Nephron progenitor cell (in vitro differentiated cells): ENCODE results near the gene NRARP.

Experiments
- DNase-seq: peaks from one replicate; pipeline ENCODE4 v3.0.0; 2021
- H3K27ac Mint-ChIP-seq: 2 replicates; pipeline ENCODE4 v1.8.0; 2021; ENCODE audit warnings: mild to moderate bottlenecking, moderate library complexity, mixed read lengths
- H3K27me3 Mint-ChIP-seq: 2 replicates; pipeline ENCODE4 v1.8.0; 2021; ENCODE audit warnings: mild to moderate bottlenecking, low read depth, mixed read lengths; ENCODE audit not compliant: poor library complexity
- H3K36me3 Mint-ChIP-seq: 2 replicates; pipeline ENCODE4 v1.8.0; 2021; ENCODE audit warnings: low read depth, mixed read lengths
- H3K4me1 Mint-ChIP-seq: 2 replicates; pipeline ENCODE4 v1.8.0; 2021; ENCODE audit warnings: mixed read lengths
- H3K4me3 Mint-ChIP-seq: 2 replicates; pipeline ENCODE4 v1.8.0; 2021; ENCODE audit warnings: mild to moderate bottlenecking, moderate library complexity, mixed read lengths
- H3K9me3 Mint-ChIP-seq: 2 replicates; pipeline ENCODE4 v1.8.0; 2021; ENCODE audit warnings: mild to moderate bottlenecking, moderate library complexity, mixed read lengths
- TF ChIP-seq, protein P1 (sequence below): fragments of 200-600 bp; sonication (generic); IDR thresholded peaks from 2 replicates; pipeline ENCODE4 v1.5.0; 2021; ENCODE audit warnings: antibody characterized with exemption

Gene NRARP

GRCh38 chr9:137319011-137319738, 17.1 kb upstream of the NRARP start:
- peak; percentile 63 for DNase-seq
- TF ChIP-seq, protein P1, sequence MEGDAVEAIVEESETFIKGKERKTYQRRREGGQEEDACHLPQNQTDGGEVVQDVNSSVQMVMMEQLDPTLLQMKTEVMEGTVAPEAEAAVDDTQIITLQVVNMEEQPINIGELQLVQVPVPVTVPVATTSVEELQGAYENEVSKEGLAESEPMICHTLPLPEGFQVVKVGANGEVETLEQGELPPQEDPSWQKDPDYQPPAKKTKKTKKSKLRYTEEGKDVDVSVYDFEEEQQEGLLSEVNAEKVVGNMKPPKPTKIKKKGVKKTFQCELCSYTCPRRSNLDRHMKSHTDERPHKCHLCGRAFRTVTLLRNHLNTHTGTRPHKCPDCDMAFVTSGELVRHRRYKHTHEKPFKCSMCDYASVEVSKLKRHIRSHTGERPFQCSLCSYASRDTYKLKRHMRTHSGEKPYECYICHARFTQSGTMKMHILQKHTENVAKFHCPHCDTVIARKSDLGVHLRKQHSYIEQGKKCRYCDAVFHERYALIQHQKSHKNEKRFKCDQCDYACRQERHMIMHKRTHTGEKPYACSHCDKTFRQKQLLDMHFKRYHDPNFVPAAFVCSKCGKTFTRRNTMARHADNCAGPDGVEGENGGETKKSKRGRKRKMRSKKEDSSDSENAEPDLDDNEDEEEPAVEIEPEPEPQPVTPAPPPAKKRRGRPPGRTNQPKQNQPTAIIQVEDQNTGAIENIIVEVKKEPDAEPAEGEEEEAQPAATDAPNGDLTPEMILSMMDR, result peak; percentile 41
- no peaks in the 10 kb centered on the region for H3K27me3 Mint-ChIP-seq
- no peak overlapping the region for H3K4me3 Mint-ChIP-seq
- H3K9me3 Mint-ChIP-seq, result peaks cover 7% of the 10 kb centered on the region
- H3K4me1 Mint-ChIP-seq, result peaks cover 10% of the 10 kb centered on the region
- H3K27ac Mint-ChIP-seq, result no peak overlapping the region
- no peaks in the 10 kb centered on the region for H3K36me3 Mint-ChIP-seq

DNA sequence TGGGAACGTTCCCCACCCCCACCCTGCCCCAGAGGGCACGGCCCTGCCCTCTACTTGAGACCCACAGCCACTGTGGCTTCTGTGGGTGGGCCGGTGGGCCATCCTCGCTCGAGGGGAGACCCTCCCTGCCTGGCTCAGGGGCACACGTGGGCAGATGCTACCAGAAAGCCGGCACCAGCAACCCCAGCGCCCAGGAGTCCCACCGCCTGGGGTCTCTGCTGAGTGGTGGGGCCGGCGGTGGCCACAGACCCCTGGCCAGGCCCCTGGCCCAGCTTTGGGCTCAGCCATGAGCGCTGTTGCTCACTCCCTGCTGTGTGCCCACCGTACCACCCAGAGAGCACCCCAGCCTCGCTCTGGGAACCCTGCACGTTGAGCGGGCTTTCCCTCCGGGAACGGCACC, 16.5 kb upstream of the NRARP start:
- Mint-ChIP-seq H3K27me3 (no peaks in the 10 kb centered on the region), H3K9me3 (peaks cover 6% of the 10 kb centered on the region), H3K4me1 (peaks cover 16% of the 10 kb centered on the region), H3K36me3 (no peaks in the 10 kb centered on the region), H3K4me3 (no peak overlapping the region), H3K27ac (no peak overlapping the region)
- TF ChIP-seq, protein P1, result no peak
- no peak for DNase-seq

DNA sequence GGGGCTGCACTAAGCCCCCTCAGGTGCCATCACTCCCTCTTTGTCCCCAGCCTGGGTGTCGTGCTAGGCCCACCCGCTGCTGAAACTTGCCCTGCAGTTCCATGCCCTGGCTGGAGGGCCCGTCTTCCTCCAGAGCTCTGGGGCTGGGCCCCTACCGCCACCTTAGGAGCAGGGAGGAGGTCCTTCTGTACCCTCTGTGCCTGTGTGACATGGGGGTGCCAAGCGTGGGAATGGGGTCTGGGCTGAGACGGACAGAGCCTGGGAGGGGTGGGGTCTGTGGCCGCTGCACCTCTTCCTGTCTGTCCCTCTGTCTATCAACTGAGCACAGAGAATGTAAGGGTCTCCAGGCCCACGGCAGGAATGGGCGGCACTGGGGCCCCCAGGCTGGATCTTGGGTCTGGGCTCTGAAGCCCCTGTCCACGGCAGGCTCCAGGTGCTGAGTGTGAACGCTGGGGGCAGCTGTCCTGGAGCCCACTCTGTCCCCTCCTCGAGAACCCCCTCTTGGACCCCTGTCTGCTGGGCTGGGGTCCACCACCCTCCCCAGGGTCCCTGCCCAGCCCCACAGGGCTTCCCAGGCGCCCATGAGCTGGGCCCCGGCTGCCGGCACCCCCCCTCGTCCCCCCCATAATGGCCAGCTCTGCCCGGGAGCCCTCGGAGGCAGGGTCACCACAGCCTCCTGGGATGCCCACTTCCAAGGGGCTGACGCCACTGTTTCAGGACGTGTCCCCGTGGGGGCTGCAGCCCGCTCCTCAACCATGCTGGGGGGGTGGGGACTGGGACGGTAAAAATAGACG, 15.8 kb upstream of the NRARP start:
- Mint-ChIP-seq H3K36me3 (no peaks in the 10 kb centered on the region), H3K27me3 (no peaks in the 10 kb centered on the region)
- DNase-seq, result peak; percentile 8

GRCh38 chr9:137317021-137317717, 15.1 kb upstream of the NRARP start:
- no peak overlapping the region for H3K4me3 Mint-ChIP-seq
- DNase-seq, result peak; percentile 10
- no peak overlapping the region for H3K27ac Mint-ChIP-seq

More for the DNA sequence above, 15.8 kb upstream of the NRARP start:
- Mint-ChIP-seq H3K4me1 (peaks cover 19% of the 10 kb centered on the region), H3K4me3 (no peak overlapping the region), H3K9me3 (peaks cover 6% of the 10 kb centered on the region), H3K27ac (no peak overlapping the region)
- TF ChIP-seq, protein P1, result no peak

DNA sequence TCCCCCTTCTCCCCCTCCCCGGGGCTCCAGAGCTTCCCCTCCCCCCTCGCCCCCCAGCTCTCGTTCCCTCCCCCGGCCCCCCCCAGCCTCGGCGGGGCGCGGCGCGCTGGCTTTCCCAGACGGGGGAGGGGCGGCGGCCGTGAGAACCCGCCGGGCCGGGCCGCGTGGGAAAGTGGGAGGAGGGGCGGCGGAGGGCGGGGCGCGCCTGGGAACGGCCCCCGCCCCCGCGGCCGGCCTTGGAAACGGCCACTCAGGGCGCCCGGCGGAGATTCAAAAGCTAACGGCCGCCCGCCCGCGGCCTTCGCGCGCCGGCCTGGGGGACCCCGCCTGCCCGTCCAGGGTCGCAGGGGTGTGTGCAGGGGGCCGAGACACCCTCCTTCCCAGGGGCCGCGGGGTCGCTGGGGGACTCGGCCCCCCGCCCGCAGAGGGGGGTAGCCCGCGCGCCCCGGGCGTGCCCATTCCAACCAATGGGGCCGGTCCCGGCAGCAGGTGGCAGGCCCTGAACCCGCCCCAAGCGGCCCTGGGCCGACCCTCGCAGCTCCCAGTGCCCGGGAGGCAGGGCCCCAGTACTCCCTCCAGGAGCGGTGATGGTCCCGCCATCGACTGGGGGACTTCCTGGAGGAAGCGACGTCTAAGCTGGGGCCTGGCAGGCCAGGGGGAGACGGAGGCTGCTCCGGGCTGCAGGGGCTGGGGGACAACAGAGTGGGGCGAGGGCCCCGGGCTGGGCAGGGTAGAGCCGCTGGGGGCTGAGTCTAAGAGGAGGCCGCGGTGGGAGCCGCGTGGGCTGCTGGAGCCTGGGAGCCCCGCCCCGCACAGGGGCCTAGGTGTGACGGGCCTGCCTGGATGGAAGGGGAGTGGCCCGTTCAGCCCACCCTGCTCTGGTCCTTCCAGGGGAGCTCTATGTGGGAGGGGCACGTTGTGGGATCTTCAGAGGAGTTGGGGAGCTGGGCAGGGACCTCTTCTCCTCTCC, 14.2 kb upstream of the NRARP start:
- DNase-seq, result peak; percentile 85
- H3K27ac Mint-ChIP-seq, result no peak overlapping the region

More at GRCh38 chr9:137317021-137317717, 15.1 kb upstream of the NRARP start:
- Mint-ChIP-seq H3K27me3 (no peaks in the 10 kb centered on the region), H3K36me3 (no peaks in the 10 kb centered on the region), H3K4me1 (peaks cover 19% of the 10 kb centered on the region), H3K9me3 (peaks cover 4% of the 10 kb centered on the region)
- TF ChIP-seq, protein P1, result no peak

More for the DNA sequence above, 14.2 kb upstream of the NRARP start:
- Mint-ChIP-seq H3K27me3 (no peaks in the 10 kb centered on the region), H3K4me1 (peaks cover 19% of the 10 kb centered on the region), H3K36me3 (no peaks in the 10 kb centered on the region), H3K9me3 (no peaks in the 10 kb centered on the region), H3K4me3 (no peak overlapping the region)
- TF ChIP-seq, protein P1, result no peak
